ENCODE measurements around the gene FAM221A. TPM values are rescaled to one million over a fixed set of nuclear protein-coding genes. Genes with fewer than 3 reads are reported as not detected.

FAM221A gene
- total and polyA plus RNA-seq, 9 of the 15 experiments (the other 6 are each of a cell fraction or from before 2014, with no cell fraction given) = not detected

DNA sequence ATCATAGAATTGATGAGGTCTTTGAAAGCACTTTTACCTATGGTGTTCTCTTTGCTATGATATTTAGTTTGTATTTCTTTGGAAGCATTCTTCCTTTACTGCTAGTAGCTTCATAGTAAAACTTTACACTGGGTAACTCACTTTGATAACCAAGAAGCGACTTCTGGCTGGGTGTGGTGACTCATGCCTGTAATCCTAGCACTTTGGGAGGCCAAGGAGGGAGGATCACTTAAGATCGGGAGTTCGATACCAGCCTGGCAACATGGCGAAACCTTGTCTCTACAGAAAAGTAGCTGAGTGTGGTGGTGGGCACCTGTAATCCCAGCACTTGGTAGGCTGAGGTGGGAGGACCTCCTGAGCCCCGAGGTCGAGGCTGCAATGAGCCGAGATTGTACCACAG, 46.6 kb upstream of the FAM221A start (continued):
- TF ChIP-seq, protein P1, sequence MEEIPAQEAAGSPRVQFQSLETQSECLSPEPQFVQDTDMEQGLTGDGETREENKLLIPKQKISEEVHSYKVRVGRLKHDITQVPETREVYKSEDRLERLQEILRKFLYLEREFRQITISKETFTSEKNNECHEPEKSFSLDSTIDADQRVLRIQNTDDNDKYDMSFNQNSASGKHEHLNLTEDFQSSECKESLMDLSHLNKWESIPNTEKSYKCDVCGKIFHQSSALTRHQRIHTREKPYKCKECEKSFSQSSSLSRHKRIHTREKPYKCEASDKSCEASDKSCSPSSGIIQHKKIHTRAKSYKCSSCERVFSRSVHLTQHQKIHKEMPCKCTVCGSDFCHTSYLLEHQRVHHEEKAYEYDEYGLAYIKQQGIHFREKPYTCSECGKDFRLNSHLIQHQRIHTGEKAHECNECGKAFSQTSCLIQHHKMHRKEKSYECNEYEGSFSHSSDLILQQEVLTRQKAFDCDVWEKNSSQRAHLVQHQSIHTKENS (CRISPR knock-in tag; IDR thresholded peaks at IDR 0.05) = no peak
- no peak for TF ChIP-seq ZNF57 (CRISPR knock-in tag; IDR thresholded peaks at IDR 0.05)
- TF ChIP-seq CBFB (CRISPR knock-in tag; IDR thresholded peaks at IDR 0.05) = no peak
- no peak for TF ChIP-seq ZNF707 (CRISPR knock-in tag; conservative IDR thresholded peaks at IDR 0.05)
- peak; percentile 46; the same call in 1 of the 2 replicates for TF ChIP-seq JUND (IDR thresholded peaks at IDR 0.05; ENCODE audit: borderline replicate concordance, low read depth, low read length)
- peak; percentile 51; the same call in 2 of the 3 replicates for TF ChIP-seq JUND (tag; IDR thresholded peaks at IDR 0.05; ENCODE audit: borderline replicate concordance, low read depth, low read length)
- no peak for TF ChIP-seq PPARD (CRISPR knock-in tag; IDR thresholded peaks at IDR 0.05)
- TF ChIP-seq RBM34 (IDR thresholded peaks at IDR 0.05; ENCODE audit: borderline replicate concordance, insufficient read depth, low read length) = no peak

DNA sequence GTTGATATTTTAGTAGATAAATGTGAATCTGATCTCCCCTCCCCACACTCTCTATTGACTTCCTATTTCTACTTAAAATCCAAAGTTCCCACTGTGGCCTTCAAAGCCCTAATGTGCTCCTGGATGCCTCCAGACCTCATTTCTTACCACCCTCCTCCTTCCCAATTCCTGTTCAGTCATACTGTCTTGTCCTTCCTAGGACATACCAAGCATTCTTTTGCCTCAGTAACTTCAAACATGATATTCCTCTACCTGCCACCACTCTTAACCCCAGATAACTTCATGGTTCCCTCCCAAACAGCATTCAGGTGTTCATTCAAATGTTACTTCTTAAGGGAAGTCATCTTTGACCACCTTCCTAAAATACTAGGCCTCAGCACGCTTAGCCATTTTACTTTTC, 34.2 kb upstream of the FAM221A start:
- no peak for DNase-seq (ENCODE audit: extremely low read depth in 1 of 4, low spot score in 3 of 4)
- CTCF ChIA-PET (ENCODE audit: low intra/inter-chr PET ratio) = no interaction called here
- in situ Hi-C loops (cut with MboI) (no loop called here), intact Hi-C loops (cut with micrococcal nuclease) (loop anchor here (5.0 kb wide), 1 partner anchor 74 kb away; no protein-coding TSS in a partner anchor)
- no TSS peak for BruUV-seq (replicated peaks)
- POLR2A ChIA-PET = no interaction called here
- no peaks in the 10 kb centered on the region for H3K36me3 ChIP-seq (ENCODE audit: control insufficient read depth, insufficient read depth, low read length)
- H3K27me3 ChIP-seq (ENCODE audit: control insufficient read depth in 2 of 2, insufficient read depth in 2 of 2, low read length in 2 of 2) = no peaks in the 10 kb centered on the region
- no peaks in the 10 kb centered on the region for H3K4me1 ChIP-seq (replicated peaks in 1 of 2; ENCODE audit: control insufficient read depth in 2 of 2, insufficient read depth in 2 of 2, low read length in 2 of 2)
- H3K79me2 ChIP-seq (ENCODE audit: control insufficient read depth, insufficient read depth, low read length) = no peaks in the 10 kb centered on the region
- no peak overlapping the region for H3K9ac ChIP-seq (ENCODE audit: insufficient read depth in 1 of 2, low read depth in 2 of 2, low read length in 2 of 2)
- H3K9me1 ChIP-seq (ENCODE audit: control insufficient read depth, insufficient read depth, low read length) = no peaks in the 10 kb centered on the region
- no peak for ATAC-seq
- no peak overlapping the region for H3K4me3 ChIP-seq
- no peak overlapping the region for H3K27ac ChIP-seq (ENCODE audit: extremely low read depth, low read depth, low read length)
- no peaks in the 10 kb centered on the region for H4K20me1 ChIP-seq (replicated peaks; ENCODE audit: control insufficient read depth, insufficient read depth, low read length)
- H2AFZ ChIP-seq (ENCODE audit: low read depth, low read length) = no peak overlapping the region
- no peaks in the 10 kb centered on the region for H3K9me3 ChIP-seq (replicated peaks; ENCODE audit: control insufficient read depth, insufficient read depth, low read depth, low read length)
- 11% methylated on average over 1 of the region's 1 CpG for WGBS (ENCODE audit: insufficient coverage, low coverage, missing lambda C conversion rate)
- FAIRE-seq = no peak
- H3K4me2 ChIP-seq (ENCODE audit: insufficient read depth, low read length) = no peak overlapping the region
- TF ChIP-seq TSC22D4 (tag; IDR thresholded peaks at IDR 0.05) (no peak), PYGO2 (tag; IDR thresholded peaks at IDR 0.05) (no peak), CAMTA2 (CRISPR knock-in tag; conservative IDR thresholded peaks at IDR 0.05) (no peak)
- TF ChIP-seq, protein P2, sequence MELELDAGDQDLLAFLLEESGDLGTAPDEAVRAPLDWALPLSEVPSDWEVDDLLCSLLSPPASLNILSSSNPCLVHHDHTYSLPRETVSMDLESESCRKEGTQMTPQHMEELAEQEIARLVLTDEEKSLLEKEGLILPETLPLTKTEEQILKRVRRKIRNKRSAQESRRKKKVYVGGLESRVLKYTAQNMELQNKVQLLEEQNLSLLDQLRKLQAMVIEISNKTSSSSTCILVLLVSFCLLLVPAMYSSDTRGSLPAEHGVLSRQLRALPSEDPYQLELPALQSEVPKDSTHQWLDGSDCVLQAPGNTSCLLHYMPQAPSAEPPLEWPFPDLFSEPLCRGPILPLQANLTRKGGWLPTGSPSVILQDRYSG (tag; conservative IDR thresholded peaks at IDR 0.05; ENCODE audit: low read depth) = no peak
- TF ChIP-seq, protein P3, sequence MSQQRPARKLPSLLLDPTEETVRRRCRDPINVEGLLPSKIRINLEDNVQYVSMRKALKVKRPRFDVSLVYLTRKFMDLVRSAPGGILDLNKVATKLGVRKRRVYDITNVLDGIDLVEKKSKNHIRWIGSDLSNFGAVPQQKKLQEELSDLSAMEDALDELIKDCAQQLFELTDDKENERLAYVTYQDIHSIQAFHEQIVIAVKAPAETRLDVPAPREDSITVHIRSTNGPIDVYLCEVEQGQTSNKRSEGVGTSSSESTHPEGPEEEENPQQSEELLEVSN (IDR thresholded peaks at IDR 0.05; ENCODE audit: borderline replicate concordance in 1 of 2, extremely low read depth in 1 of 2, insufficient read depth in 1 of 2, insufficient read length in 1 of 2, low read depth in 1 of 2, low read length in 1 of 2, poor library complexity in 1 of 2, severe bottlenecking in 1 of 2) = no peak
- TF ChIP-seq, protein P4, sequence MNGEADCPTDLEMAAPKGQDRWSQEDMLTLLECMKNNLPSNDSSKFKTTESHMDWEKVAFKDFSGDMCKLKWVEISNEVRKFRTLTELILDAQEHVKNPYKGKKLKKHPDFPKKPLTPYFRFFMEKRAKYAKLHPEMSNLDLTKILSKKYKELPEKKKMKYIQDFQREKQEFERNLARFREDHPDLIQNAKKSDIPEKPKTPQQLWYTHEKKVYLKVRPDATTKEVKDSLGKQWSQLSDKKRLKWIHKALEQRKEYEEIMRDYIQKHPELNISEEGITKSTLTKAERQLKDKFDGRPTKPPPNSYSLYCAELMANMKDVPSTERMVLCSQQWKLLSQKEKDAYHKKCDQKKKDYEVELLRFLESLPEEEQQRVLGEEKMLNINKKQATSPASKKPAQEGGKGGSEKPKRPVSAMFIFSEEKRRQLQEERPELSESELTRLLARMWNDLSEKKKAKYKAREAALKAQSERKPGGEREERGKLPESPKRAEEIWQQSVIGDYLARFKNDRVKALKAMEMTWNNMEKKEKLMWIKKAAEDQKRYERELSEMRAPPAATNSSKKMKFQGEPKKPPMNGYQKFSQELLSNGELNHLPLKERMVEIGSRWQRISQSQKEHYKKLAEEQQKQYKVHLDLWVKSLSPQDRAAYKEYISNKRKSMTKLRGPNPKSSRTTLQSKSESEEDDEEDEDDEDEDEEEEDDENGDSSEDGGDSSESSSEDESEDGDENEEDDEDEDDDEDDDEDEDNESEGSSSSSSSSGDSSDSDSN (IDR thresholded peaks at IDR 0.05; ENCODE audit: borderline replicate concordance in 1 of 2, low read depth in 2 of 2, low read length in 2 of 2) = no peak

All from K562 (cell line).